Stimulated activated naive CD8-positive, alpha-beta T cell treated with anti-CD3 and anti-CD28 coated beads, Interleukin-15, amount 100 ng/mL, for 72 hours (primary cell): ENCODE measurements around the gene ENOX1.

Experiments used
- ATAC-seq: fragments of 150-1000 bp; cut with Tn5 transposase; 2 replicates; pipeline ENCODE4 v1.10.0; 2021; ENCODE audit warnings: mild to moderate bottlenecking, moderate library complexity
- DNase-seq, 2 donors: peaks; one replicate each; pipeline ENCODE4 v3.0.0; 2021 to 2022
- H3K27ac Mint-ChIP-seq, 2 donors: one replicate each; pipeline ENCODE4 v1.8.0; 2022; ENCODE audit warnings: mild to moderate bottlenecking in 2 of 2, mixed read lengths in 2 of 2, moderate library complexity in 2 of 2
- H3K27me3 Mint-ChIP-seq: one replicate; pipeline ENCODE4 v1.8.0; 2022; ENCODE audit warnings: mixed read lengths
- H3K4me1 Mint-ChIP-seq: one replicate; pipeline ENCODE4 v1.8.0; 2022; ENCODE audit warnings: mild to moderate bottlenecking, mixed read lengths
- H3K4me3 Mint-ChIP-seq, 2 donors: one replicate each; pipeline ENCODE4 v1.8.0; 2022; ENCODE audit warnings: mild to moderate bottlenecking in 2 of 2, mixed read lengths in 2 of 2, moderate library complexity in 1 of 2
- H3K9me3 Mint-ChIP-seq, 2 donors: one replicate each; pipeline ENCODE4 v1.8.0; 2022; ENCODE audit warnings: mixed read lengths in 2 of 2

ENOX1 gene

DNA sequence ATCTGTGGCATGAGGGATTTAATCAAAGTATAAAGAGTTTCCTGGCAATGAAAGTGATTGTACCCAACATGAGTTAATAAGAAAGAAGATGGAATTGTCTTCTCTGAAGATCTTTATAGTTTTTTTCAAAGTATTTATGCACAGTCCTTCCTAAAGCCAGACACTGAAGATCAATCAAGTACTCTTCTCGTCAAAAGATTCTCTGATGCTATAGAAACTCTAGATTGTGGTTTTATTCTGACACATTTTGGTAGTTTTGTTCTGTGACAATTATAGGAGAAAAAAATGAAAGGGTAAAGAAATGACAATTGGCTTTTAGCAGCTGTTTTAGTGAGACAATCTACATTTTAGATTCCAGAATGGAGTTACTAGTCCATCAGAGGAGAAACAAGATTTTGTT lies 10.4 kb upstream of the ENOX1 start:
- Mint-ChIP-seq H3K4me1 (peaks cover 17% of the 10 kb centered on the region), H3K9me3 (no peaks in the 10 kb centered on the region), H3K4me3 (peak overlapping the region; percentile 12 to 73), H3K27me3 (peaks cover 62% of the 10 kb centered on the region), H3K27ac (peak overlapping the region in 1 of 2 donors; percentile 91)
- DNase-seq = no peak
- peak; percentile 88 for ATAC-seq

DNA sequence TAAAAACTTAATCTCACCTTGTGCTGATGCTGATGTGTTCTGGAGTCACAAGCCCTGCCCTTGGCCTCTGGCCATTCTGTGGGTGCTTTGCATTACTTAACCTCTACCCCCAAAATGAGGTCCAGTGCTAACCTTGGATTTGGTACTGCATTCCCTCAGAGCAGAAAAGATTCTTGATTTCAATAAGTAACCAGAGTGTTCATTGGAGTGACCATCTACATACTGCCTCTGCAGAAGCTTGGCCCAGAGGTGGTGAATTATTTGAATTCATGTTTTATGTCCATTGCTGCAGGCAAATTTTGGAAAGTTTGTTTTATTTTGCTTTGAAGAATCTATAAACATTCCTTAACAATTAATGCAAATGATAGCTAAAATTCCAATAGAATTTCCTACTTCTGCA lies 7.6 kb upstream of the ENOX1 start:
- Mint-ChIP-seq H3K27ac (peak overlapping the region in 1 of 2 donors; percentile 54), H3K4me1 (peaks cover 17% of the 10 kb centered on the region), H3K27me3 (peaks cover 68% of the 10 kb centered on the region), H3K4me3 (no peak overlapping the region), H3K9me3 (no peaks in the 10 kb centered on the region)
- no peak for DNase-seq
- ATAC-seq = no peak

DNA sequence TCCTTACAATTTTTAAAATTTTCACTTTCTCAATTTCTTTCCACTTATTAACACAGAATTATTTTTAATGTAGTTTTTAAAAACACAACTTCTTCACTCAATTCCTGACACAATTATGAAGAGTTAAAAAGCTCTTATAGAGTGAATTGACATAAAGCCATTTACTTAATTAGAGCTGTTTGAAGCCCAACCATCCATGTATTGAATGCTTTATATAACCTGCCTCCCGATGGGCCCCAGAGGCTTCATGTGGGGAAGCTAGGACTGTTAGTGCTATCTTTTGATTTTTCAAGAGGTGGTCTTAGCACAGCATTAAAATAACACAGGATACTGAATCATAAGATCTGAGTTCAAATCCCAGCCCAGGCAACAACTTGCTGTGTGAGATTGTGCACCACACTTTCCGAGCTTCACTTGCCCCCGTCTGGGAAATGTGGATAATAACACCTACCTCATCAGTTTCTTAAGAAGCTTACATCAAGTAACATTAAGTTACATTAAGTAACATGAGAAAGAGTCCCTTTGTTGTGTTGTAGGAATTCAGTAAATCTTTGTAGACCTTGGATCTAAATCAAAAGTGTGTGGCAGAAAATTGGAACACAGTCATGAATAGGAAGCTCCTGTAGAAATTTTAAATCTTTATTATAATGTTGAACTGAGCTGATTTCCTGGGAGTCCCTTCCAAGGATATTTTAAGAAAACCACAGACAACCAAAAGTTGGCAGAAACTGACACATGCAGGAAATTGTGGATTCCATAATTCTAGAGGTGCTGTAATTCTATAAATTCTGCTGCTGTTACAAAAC lies 5.5 kb upstream of the ENOX1 start:
- peaks cover 13% of the 10 kb centered on the region for H3K4me1 Mint-ChIP-seq
- no peaks in the 10 kb centered on the region for H3K9me3 Mint-ChIP-seq
- DNase-seq (no peak), ATAC-seq (no peak)
- H3K27ac Mint-ChIP-seq = no peak overlapping the region
- no peak overlapping the region for H3K4me3 Mint-ChIP-seq
- H3K27me3 Mint-ChIP-seq = peaks cover 72% of the 10 kb centered on the region

DNA sequence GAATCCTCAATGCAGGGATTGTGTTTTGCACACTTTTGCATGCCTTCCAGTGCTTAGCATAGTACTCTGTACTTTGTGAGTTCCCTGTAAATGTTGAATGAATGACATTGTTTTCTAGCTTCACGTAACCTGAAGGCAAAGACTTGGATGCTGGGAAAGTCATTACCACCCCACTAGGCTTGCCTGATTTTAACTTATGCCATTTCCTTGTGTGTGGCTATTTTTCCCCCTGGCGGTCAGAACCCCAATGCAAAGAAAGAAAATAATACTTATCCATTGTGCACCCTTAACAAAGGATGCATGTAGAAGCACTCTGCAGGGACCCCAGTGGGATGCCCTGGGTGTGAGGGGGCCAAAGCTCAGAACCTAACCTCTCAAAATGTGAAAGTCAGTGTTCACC lies 1.2 kb upstream of the ENOX1 start:
- DNase-seq (no peak), ATAC-seq (no peak)
- no peaks in the 10 kb centered on the region for H3K9me3 Mint-ChIP-seq
- no peak overlapping the region for H3K27ac Mint-ChIP-seq
- H3K27me3 Mint-ChIP-seq = peaks cover 68% of the 10 kb centered on the region
- peaks cover 6% of the 10 kb centered on the region for H3K4me1 Mint-ChIP-seq
- H3K4me3 Mint-ChIP-seq = peak overlapping the region in 1 of 2 donors; percentile 89

DNA sequence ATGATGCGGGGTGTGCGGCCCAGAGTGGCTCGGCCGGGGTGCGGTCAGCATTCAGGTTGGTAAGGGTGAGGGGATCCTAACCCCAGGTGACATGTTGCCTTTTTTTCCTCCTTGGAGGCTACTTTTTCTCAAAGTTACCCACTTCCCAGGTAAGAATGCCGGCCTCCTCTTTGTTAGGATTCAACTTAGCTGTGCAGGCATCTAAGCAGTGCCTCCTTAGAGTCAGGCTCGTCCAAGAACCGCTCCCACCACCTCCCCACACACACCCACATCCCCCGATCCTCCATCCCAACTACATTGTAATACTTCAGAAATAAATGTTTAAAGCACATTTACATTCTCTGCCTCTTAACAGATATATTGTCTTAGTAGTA lies 733 bp upstream of the ENOX1 start:
- DNase-seq (no peak), ATAC-seq (no peak)
- H3K4me3 Mint-ChIP-seq = peak overlapping the region; percentile 85 to 89
- H3K27me3 Mint-ChIP-seq = peaks cover 63% of the 10 kb centered on the region
- H3K27ac Mint-ChIP-seq = no peak overlapping the region
- peaks cover 6% of the 10 kb centered on the region for H3K4me1 Mint-ChIP-seq
- no peaks in the 10 kb centered on the region for H3K9me3 Mint-ChIP-seq

DNA sequence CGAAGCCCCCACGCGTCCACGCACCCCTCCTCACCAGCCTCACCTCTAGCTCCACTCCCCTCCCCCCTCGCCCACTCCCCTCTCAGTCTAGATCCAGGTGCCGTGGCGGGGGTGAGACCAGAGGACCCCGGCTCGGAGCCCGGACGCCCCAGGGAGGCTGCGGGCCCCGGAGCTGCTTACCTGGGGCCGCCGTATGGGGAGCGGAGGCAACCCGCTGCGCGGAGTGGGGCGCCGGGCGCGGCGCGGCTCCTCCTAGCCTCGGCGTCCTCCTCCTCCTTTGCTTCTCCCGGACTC lies 353 bp downstream of the ENOX1 start:
- no peaks in the 10 kb centered on the region for H3K9me3 Mint-ChIP-seq
- DNase-seq (peak in 1 of 2 donors; percentile 21), ATAC-seq (peak; percentile 65)
- no peak overlapping the region for H3K27ac Mint-ChIP-seq
- peak overlapping the region; percentile 85 to 89 for H3K4me3 Mint-ChIP-seq
- peaks cover 6% of the 10 kb centered on the region for H3K4me1 Mint-ChIP-seq
- peaks cover 55% of the 10 kb centered on the region for H3K27me3 Mint-ChIP-seq

DNA sequence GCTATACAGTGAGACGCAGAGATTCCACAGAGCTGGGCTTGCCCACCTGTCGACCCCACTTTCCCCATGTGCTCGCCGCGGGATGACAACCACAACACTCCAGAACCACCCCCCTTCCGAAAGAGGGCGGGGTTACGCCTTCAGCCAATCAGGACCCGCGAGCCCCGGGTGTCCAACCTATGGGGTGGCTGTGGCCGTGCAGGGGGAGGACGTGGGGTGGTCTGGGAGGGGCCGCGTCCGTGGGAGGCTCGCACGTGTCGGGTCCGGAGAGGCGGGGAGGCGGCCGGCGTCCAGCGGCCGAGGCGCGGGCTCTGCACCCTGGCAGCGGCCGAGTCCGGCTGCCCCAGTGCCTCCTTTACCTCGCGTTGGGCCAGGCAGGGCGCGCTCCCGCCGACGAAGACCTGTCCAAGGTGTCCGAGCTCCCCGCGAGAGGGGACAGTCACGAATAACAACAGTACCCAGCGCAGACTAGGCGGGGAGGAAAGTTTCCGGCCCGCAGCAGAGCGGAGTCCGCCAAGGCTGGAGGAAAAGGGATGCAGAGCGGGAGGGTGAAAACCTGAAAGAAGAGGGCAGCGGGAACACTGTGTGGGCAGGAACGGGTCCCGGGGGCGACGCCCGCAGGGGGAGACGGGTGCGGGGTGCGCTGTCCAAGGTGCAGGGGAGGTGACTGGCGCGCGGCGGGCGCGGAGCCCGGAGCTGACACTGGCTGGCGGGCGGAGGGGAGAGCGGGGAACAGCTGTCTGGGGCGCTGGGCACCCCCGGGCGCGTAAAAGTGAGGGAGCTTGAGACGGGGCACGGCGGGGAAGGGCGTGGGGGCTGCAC lies 911 bp downstream of the ENOX1 start:
- Mint-ChIP-seq H3K27me3 (peaks cover 55% of the 10 kb centered on the region), H3K27ac (peak overlapping the region in 1 of 2 donors; percentile 61), H3K9me3 (no peaks in the 10 kb centered on the region), H3K4me3 (peak overlapping the region; percentile 85 to 89), H3K4me1 (peaks cover 6% of the 10 kb centered on the region)
- peak; percentile 12 to 26 for DNase-seq
- ATAC-seq = peak; percentile 72

DNA sequence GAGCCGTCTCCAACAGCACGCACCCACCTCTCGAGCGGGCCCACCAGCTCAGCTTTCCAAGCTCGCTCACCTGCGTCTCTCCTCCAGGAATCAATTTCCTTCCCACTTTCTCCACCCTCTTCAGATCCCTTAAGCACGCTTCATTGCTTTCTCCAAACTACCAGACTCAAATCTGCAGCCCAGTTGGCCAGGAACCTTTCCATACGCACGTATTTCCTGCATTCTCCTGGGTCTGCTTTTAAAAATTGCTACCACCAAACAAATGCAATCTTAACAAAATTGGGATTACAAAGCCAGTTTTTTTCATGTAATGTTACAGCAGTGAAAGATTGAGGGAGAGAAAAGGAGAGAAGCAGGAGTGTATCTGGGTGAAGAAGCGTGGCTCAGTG lies 1.5 kb downstream of the ENOX1 start:
- no peak overlapping the region for H3K27ac Mint-ChIP-seq
- no peaks in the 10 kb centered on the region for H3K9me3 Mint-ChIP-seq
- ATAC-seq (no peak), DNase-seq (no peak)
- H3K4me3 Mint-ChIP-seq = peak overlapping the region; percentile 56 to 59
- H3K27me3 Mint-ChIP-seq = peaks cover 55% of the 10 kb centered on the region
- H3K4me1 Mint-ChIP-seq = peaks cover 6% of the 10 kb centered on the region

DNA sequence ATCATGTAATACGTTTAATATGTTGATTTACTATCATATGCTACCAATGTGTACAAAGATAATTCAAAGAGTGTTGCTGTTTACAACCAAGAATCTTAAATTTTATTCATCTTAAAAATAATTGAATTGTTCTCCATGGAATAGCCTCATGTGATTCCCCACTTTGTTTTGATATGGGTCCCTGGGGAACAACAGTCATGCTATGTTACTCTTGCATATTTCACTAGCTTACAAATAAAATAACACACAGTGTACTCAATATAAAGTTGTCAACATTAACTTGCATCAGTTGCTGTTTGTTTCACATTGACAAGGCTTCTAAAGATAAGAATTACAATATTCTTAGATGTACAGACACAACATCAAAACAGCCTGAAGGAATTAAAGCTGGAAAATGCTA lies 2.3 kb downstream of the ENOX1 start:
- H3K4me3 Mint-ChIP-seq = no peak overlapping the region
- H3K27ac Mint-ChIP-seq = no peak overlapping the region
- ATAC-seq (no peak), DNase-seq (no peak)
- H3K4me1 Mint-ChIP-seq = peaks cover 6% of the 10 kb centered on the region
- H3K9me3 Mint-ChIP-seq = no peaks in the 10 kb centered on the region
- peaks cover 54% of the 10 kb centered on the region for H3K27me3 Mint-ChIP-seq

DNA sequence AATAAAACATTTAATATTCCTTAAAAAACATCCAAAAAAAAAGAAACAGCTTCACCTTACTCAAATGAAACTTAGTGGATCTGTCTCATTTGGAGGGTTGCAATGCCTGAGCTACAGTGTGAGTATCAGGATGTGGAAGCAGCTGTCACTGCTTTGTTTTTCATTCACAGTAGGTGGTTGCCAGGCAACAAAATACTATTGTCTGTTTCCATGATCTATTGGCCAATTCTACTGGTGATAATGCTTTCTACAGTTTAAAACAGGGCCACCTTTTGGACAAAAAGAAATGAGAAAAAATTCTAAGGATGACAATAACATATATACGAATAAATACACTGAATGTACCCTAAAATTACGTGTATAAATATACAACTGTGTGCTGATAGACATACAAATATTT lies 3.0 kb downstream of the ENOX1 start:
- no peaks in the 10 kb centered on the region for H3K9me3 Mint-ChIP-seq
- ATAC-seq (no peak), DNase-seq (no peak)
- H3K4me3 Mint-ChIP-seq = no peak overlapping the region
- no peak overlapping the region for H3K27ac Mint-ChIP-seq
- peaks cover 6% of the 10 kb centered on the region for H3K4me1 Mint-ChIP-seq
- peaks cover 54% of the 10 kb centered on the region for H3K27me3 Mint-ChIP-seq

DNA sequence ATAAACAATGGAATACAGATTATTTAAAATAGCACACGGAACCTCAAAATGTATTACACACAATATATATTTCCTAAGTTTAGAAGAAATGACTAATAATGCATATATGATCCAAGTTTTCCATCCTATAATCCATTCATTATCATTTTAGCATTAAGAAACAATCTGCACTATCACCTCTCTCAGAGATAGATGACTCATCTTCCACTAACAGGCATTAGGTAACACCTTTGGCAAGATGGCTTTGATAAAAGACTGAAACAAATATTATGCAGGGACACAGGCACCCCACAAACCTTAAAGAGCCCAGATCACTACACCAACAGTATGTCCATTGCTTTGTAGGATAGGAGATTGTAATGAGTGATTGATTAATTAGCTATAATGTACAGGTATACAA lies 4.1 kb downstream of the ENOX1 start:
- peaks cover 54% of the 10 kb centered on the region for H3K27me3 Mint-ChIP-seq
- H3K4me3 Mint-ChIP-seq = no peak overlapping the region
- no peak overlapping the region for H3K27ac Mint-ChIP-seq
- ATAC-seq = no peak
- H3K9me3 Mint-ChIP-seq = no peaks in the 10 kb centered on the region
- DNase-seq = no peak
- peaks cover 6% of the 10 kb centered on the region for H3K4me1 Mint-ChIP-seq

DNA sequence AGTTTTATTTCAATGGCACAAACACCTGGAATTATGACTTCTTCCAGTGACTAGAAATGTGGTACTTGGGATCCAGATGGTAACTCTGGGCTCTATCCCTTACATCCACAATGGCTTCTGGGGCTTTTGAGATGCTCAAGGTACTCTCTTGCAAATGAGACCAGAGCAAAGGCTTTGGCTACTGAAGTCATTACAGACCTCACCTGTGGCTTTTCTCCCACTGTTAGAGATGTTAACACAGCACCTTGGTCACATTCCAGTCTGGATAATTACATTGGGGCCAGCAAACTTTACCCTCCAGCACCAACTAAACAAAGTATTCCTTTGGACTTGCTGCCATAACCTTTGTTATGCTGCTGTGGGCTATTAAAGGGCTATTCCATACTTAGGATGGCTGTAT lies 6.1 kb downstream of the ENOX1 start:
- ATAC-seq (no peak), DNase-seq (no peak)
- Mint-ChIP-seq H3K27me3 (peaks cover 33% of the 10 kb centered on the region), H3K4me1 (peaks cover under 1% of the 10 kb centered on the region), H3K4me3 (no peak overlapping the region), H3K27ac (no peak overlapping the region), H3K9me3 (no peaks in the 10 kb centered on the region)

DNA sequence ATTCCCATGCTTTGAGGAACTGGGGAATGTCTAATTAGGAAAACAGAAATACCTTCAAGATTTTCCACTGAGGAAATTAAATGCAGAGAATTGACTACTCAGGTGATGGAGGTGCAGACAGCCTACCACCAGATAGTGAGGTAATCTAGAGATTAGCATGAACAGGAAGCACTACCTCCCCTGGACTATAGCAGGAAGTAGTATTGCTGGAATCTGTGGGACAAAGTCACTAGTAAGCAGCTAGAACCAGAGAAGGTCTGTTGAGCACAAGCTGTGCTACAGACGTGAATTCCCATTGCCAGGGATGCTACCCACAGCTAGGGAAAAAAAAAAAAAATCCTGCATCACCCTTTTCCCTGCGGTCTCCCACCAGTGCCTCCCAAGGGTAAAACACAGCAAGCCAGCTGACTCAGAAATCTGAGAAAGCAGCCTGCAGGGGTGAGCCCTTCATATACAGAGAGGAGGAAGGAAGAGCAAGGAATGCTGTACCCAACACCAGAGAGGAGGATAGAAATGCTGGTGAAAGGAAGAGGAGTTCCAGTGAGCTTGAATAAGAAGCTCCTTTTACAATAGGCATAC lies 10.2 kb downstream of the ENOX1 start:
- Mint-ChIP-seq H3K27ac (peak overlapping the region in 1 of 2 donors; percentile 84), H3K9me3 (no peaks in the 10 kb centered on the region), H3K27me3 (peaks cover 41% of the 10 kb centered on the region), H3K4me3 (no peak overlapping the region), H3K4me1 (no peaks in the 10 kb centered on the region)
- DNase-seq (no peak), ATAC-seq (no peak)

DNA sequence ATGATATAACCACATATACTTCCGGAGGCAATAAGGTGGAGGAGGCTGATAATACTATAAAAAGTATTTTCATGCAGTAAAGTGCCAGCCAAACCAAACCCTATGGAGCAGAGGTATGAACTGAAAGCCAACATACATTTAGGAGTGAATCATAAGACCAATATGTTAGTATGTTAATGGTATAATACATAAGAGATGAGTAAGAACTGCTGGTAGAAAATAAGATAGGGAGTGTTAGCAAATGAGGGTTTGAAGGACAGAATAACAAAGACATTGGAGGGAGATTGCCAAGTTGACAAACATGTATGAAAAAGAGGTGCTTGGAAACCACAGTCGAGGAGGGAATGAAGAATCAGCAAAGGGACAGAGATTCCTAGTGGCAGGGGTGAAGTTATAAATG lies 10.8 kb downstream of the ENOX1 start:
- Mint-ChIP-seq H3K27me3 (peaks cover 41% of the 10 kb centered on the region), H3K4me1 (no peaks in the 10 kb centered on the region), H3K27ac (no peak overlapping the region), H3K9me3 (no peaks in the 10 kb centered on the region), H3K4me3 (no peak overlapping the region)
- no peak for DNase-seq
- ATAC-seq = no peak

DNA sequence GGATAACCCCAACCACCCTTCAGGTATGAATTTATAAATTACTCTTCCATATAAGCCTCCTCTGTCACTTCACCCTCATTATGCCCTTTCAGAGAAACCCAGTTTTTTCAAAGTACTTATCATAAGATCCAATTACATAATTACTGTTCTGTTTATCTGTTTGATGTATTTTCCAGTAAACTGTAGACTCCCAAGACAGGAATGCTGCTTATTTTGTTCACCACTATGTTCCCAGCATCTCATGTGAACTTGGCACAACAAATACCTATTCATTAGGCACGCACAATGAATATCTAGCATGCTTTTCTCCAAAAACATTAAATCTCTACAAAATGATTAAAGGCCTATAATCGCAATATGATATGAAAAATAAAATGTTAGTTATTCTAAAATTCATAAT lies 13.2 kb downstream of the ENOX1 start:
- H3K4me1 Mint-ChIP-seq = no peaks in the 10 kb centered on the region
- ATAC-seq (no peak), DNase-seq (no peak)
- H3K9me3 Mint-ChIP-seq = no peaks in the 10 kb centered on the region
- H3K27me3 Mint-ChIP-seq = peaks cover 27% of the 10 kb centered on the region
- no peak overlapping the region for H3K4me3 Mint-ChIP-seq
- no peak overlapping the region for H3K27ac Mint-ChIP-seq

DNA sequence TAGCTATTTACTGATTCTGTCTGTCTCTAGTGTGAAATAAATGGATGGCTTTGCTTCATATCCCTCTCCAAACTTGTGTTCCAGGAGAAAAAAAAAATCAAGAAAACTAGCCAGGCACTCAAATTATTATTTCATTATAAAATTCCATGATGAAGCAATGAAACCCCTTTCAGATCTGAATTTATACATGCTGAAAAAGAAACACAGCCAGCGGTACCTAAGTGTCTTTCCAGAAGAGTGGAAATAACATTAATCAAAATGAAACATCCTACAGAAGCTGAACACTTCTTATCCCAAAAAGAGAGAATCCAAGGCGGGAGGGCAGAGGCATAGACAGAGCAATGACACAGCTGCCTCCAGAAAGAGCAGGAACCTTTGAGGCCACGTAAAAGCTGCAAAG lies 15.9 kb downstream of the ENOX1 start:
- ATAC-seq (no peak), DNase-seq (no peak)
- Mint-ChIP-seq H3K4me1 (no peaks in the 10 kb centered on the region), H3K4me3 (no peak overlapping the region), H3K27me3 (peaks cover 24% of the 10 kb centered on the region), H3K9me3 (no peaks in the 10 kb centered on the region), H3K27ac (no peak overlapping the region)
